NCI-H82 treated with DMSO at 0.1 percent for 48 hours (cell line): ENCODE results near the gene CACNA1I.

Experiments used
- DNase-seq: peaks from one replicate; lab custom pipeline; 2025; ENCODE audit not compliant: unreplicated experiment; lab: John Stamatoyannopoulos, UW

The CACNA1I gene

DNA sequence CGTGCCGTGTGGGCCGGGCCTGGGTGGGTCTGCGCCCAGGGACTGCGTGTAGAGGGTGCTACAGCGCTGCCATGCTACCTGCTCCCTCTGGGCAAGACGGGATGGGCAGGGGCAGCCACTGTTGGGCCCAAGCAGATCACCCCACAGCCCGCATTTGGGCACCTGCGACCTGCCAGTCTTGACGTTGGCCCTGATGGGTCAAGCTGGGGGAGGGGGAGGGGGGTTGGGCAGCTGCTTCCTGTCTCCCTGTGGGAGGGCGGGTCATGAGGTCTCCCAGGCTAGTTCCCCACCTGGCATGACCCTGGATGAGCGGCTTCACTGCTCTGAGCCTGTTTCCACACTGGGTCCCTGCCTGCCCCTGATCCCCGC, 35.2 kb upstream of the CACNA1I start:
- DNase-seq: no peak

DNA sequence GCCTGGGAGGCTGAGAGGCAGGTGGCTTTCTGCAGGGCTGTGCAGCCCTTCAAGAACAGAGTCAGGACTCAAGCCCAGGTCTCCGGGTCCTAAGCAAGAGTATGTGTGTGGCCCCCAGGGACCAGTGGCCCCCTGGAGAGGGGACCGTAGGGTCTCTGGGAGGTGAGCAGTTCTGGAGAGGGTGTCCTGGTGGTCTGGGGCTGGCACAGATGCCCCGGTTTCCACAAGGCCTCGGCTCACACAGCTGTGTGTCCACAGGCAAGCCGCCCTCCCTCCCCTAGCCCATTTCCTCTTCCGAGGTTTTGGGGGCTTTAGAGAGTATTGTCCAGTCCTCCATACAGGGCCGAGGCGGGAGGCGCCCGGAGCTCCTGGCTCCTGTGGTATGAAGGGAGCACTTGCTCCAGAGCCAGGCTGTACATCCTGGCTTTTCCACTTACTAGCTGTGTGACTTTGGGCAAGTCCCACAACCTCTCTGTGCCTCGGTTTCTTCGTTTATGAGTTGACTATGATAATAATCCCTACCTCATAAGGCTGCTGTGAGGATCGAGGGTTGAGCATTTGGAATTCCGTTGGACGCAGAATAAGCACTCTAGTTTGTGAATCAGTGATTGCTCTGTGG, 34.6 kb upstream of the CACNA1I start:
- DNase-seq: no peak

DNA sequence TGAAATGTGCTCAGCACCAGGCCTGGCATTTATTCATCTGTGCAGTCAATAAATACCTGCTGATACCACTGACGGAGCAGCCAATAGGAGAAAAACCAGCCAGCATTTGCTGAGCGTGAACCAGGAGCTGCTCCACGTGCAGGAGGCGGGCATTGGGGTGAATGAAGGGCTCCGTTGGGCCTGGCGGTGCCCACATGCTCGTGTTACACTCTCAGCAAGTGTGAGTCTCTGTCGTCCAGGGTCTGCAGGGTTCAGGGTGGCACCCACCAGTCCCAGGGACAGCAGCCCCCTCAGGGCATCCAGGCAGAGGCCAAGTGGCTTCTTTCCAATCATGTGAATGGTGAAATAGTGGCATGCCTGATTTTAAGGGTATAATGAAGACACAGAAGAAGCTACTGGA, 33.8 kb upstream of the CACNA1I start:
- DNase-seq: no peak

DNA sequence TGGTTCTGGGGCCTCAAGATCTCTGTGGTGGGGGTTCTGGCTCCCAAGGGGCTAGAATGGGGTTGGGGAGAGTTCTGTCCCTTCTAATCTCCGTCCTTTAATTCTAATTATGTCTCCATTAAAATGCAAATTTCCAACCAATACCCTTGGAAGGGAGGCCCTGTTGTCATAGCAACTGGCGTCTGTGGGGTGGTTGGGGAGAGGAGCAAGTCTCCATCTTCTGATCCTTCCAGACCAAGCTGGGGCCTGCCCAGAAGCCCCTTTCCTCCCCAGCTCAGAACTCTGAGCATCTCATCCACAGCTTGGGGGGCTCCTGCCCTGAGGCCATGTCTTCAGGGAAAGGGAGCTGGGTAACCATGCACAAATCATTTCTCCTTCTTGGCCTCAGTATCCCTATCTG, 32.6 kb upstream of the CACNA1I start:
- no peak for DNase-seq

DNA sequence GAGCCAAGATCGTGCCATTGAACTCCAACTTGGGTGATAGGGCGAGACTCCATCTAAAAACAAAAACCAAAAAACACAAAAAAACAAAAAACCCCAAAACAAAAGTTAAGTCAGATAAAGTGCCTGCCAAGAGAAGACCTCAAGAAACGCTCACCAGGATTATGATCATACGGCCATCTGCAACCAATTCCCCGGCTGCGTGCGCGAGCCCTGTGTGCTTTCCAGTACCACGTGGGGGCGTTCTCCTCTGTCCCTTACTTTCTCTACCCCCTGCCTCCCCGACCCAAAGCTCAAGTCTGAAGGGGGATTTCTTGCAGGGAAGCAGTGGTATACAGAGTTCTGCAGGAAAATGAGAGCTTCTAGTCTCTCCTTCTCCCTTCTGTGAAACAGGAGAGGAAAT, 27.5 kb upstream of the CACNA1I start:
- DNase-seq: peak; percentile 71

DNA sequence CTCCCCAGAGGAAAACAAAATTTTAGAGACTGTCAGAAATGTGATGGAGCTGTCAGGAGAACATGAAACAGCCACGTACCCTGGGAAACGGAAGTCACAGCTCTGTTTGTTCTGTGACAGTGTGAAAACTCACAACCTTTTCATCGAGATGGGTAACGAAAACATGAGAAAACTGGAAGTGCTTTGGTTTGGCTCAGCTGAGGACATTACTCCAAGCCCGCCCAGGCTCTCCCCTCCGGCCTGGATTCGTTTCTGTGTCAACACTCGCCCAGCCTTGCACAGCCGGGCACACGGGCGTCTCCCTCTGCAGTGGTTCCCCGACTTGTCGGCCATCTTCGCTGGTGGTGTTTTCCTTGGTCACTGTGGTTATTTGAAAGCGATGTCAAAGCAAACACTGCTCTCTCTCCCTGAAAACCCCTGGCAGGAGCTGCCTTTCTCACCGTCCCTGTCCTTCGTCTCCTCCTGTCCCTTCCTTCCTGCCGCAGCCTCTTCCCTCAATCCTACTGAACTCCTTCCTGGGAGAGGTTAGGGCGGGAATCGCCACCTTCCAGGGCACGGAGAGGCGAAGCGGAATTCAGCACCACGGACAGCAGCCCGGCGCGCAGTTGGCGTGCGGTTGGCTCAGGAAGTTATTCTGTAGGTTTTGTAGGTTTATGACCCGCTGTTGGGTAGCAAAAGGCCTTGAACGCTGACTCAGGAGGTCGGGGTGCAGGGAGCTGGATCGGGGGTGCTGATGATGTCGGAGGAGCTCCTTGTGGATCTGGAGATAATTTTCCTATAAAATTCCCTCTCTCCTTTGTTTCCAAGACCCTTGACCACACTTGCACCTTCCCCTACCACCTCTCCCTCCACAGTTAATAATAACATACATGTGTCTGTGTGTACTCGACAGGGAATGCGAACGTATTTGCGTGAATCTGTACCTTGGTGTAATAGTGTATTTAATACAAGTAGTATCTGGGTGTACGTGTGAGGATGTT, 24.9 kb upstream of the CACNA1I start:
- DNase-seq: no peak

DNA sequence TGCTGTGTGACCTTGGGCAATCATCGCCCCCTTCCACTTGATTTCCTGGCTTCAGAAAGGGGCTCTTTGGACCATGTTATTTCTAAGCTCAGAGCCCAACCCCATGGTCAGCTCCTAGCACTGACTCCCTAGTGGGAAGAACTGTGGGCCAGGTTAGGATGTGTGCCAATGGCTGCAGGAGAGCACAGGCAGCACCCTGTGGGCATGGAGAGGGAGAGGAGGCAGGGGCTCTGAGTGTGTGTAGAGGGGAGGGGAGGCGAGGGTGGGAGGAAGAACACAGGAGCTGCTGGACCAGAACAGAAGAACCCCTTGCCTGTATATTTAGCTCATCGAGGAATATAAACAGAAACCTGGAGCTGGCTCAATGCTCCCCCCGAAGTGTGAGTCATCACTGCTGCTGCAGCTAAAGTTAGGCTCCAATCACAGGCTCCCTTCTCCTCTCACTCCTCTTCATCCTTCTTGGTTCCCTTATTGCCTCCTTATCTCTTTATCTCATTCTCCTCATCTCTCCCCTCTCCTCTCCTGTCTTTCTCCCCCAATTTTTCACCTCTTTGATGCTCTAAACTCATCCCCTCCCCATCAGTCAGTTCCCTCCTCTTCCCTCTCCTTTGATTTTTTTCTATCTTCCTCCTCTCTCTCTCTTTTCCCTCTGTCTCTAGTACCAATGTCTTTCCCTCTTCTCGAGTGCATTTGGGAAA, 23.5 kb upstream of the CACNA1I start:
- DNase-seq: no peak

DNA sequence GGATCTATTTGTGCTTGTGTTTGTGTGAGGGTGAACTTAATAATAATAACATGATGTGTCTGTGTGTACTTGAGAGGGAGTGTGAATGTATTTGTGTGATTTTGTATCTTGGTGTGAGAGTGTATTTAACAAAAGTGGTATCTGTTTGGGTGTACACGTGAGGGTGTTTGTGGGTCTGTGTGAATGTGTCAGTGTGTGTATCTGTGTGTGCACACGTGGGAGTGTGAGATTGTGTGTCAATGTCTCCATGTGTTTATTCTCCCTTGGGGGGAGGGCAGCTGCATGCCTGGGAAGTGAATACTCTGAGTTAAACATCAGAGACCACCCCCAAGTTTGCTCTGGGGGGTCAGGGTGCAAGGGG, 23.0 kb upstream of the CACNA1I start:
- no peak for DNase-seq

DNA sequence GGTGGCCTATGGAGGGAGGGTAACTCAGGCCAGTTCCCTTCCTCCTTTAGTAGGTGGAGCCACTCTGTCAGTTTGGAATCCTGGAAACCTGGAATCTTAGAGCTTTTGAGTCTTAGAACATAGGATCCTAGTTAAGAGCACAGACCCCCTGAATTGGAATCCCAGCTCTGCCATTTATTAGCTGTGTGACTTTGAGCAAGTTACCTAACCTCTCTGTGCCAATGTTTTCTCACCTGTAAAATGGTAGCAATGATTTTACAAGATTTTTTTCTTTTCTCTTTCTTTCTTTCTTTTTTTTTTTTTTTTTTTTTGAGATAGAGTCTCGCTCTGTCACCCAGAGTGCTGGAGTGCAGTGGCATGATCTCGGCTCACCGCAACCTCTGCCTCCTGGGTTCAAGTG, 17.1 kb upstream of the CACNA1I start:
- DNase-seq: no peak

DNA sequence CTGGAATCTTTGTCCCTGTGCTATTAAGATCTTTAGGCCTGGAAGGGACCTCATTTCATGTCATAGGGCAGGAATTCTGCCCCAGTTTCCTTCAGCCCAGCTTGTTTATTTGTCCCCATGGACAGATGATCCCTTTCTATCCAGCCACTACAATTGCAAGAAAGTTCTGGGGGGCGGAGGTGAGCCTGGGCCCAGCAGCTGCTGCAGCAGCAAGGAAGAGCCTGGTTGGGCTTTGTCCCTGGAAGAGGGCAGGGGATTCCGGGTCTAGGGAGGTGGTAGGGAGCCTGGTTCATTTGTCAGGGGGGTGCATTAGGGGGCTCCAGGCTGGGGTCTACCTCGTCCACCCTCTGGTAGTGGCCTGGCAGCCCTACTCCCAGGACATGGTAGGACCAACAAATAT, 16.4 kb upstream of the CACNA1I start:
- no peak for DNase-seq

DNA sequence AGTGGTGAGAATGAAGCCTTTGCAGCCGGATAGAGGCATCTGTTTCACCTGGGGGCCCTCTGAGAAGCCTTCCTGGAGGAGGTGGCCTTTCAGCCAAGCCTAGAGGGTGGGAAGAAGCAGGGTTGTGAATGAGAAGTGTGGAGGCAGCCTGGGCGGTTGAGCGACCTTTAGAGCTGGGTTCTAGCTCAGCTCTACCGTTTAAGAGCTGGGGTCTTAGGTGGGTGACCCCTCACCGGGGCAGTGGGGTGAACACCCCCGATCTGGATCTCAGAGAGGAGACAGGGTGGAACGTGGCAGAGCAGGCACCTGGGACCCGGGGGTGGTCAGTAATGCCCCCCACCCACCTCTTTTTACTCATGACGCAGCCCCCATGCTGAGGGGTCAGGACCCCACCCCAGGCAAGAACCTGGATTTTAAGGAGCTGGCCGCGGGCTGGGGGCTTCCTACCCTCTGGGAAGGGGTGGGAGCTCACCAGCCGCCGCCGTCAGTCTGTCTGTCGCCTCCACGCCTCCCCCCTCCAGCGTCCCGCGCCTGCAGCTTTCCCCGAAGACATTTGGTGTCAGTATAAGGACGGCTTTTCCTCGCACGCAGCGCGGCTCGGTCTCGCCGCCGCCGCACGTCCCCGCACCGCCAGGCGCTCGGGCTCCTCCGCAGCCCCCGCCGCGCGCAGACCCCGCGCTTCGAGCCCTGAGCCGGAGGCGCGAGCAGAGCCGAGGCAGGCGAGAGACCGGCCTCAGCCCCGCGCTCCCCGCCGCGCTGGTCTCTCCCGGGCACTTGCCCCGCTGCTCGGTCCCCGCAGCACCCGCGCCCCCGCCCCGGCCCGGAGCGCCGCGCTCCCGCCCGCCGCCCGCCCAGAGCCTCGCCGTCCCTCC, 13.3 kb upstream of the CACNA1I start:
- no peak for DNase-seq

DNA sequence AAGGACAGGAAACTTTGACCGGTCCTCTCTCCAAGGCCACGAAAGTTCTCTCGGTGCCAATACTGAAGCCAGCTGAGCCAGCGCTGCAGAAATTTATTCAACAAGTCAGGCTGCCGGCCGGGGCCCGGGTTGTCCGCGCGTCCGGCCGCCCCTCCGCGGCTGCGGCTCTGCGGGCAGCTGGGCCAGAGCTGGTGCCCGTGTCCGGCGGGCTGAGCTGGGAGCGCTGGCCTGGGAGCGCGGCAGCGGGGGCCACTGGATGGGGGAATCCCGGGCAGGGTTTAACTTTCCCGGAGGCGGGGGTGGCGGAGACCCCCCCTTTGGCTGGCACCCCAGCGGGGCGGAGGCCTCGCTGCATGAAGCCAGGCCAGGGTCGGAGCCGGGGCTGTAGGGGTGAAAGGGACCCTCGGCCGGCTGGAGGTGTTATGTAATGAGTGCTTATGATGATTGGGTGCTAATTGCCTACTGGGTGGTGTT, 12.3 kb upstream of the CACNA1I start:
- no peak for DNase-seq

DNA sequence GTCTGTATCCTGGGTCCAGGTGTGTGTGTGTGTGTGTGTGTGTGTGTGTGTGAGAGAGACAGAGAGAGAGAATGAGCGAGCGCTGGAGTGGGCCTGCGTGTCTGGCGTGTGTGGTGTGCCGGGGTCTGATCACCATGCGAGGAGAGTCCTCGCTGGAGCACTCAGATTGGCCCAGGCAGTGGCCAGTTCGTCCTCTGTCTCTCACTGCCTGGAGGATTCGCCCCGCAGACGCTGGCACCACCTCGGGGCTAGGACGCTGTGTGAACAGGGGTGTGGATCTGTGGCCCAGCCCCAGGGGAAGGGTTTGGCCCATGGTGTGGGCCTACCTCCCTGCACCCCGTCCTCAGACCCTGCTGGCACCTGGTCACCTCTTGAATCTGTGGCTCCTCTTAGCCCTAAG, 11.6 kb upstream of the CACNA1I start:
- DNase-seq: no peak

DNA sequence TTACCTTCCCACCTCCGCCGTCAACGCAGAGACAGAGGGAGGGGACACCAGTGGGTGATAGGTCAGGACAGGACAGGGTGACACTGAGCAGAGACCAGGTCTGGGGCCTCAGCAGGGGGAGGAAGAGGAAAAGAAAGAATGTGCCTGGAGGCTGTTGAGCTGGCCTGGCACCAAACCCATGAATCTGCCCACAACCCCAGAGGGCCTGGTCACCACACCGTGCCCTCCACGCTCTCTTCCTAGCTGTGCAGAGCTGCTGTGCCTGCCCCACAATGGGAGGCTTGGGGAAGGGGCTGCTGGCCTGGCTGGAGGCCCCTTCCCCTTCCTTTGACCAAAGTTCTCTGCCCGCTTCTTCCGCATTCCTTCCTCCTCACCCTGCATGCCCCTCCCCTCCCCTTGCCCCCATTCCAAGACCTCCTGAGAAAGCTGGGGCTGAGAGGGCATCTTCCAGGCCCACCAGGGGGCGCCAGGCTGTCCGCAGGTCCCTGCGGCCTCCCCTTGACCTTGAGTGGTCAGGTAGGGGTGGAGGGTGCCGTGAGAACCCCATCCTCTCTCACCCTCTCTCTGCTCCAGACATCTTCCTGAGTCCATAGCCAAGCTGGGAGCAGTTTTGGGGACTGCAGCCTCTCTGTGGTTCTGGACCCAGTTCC, 11.0 kb upstream of the CACNA1I start:
- DNase-seq: no peak

DNA sequence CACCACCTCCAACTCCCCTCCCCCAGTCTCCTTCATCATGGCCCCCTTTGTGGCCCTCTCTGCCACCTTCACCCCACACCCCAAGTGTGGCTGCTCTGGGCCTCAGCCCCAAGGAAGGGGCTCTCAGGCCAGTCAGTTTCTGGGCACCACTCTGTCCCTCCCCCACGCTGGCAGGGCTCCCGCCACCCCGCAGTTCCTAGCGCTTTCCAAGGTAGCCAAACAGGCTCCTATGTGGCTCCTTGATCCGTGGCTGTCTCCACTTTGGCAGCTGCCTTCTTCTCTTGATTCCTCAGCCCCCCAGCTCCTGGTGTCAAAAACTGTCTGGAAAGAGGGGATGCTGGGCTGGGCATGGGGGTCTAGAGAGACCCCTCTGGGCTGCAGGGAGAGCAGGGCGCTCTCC, 10.4 kb upstream of the CACNA1I start:
- no peak for DNase-seq

DNA sequence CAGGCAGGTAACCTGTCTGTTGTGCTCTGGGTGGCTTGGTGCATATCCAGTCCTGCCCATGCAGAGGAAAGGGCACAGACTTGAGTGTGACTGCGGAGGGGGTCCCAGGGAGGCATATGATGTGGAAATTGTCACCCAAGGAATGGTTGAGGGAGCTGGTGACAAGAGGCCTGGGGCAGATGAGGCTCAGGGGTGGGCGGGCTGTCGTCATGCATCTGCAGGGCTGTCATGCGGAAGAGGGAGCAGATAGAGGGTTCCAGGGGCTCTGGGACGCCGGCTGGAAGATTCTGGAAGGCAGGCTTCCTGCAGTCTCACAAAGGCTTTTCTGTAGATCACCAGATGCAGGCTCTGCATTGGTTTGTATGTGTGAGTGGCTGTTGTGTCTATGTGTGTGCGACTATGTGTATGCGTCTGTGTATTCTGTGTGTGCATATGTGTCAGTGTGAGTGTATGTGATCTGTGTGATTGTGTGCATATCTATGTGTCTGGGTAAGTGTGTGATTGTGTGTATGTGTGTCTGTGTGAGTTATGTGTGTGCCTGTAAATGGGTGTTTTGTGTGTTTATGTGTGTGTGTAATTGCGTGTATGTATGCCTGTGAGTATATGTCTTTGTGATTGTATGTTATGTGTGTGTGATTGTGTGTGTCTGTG, 7.6 kb upstream of the CACNA1I start:
- no peak for DNase-seq

DNA sequence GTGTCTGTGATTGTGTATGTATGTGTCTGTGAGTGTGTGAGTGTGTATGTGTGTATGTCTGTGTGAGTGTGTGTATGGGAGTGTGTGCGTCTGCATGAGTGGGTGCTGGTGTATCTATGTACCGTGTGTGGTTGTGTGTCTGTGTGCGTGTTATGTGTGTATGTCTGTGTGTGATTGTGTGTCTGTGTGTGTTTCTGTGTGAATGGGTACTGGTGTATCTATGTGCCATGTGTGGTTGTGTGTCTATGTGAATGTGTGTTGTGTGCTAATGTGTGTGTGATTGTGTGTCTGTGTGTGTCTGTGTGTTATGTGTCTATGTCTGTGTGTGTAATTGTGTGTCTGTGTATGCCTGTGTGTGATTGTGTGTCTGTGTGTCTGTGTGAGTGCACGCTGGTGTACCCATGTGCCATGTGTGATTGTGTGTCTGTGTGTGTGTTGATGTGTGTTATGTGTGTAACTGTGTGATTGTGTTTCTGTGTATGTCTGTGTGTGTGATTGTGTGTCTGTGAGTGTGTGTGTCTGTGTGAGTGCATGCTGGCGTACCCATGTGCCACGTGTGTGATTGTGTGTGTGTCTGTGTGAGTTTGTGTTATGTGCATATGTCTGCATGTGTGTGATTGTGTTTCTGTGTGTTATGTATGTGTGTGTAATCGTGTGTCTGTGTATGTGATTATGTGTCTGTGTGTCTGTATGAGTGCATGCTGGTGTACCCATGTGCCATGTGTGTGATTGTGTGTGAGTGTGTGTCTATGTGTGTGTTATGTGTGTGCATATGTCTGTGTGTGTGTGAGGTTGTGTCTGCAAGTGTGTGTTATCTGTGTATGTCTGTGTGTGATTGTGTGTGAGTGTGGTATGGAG, 6.8 kb upstream of the CACNA1I start:
- no peak for DNase-seq

DNA sequence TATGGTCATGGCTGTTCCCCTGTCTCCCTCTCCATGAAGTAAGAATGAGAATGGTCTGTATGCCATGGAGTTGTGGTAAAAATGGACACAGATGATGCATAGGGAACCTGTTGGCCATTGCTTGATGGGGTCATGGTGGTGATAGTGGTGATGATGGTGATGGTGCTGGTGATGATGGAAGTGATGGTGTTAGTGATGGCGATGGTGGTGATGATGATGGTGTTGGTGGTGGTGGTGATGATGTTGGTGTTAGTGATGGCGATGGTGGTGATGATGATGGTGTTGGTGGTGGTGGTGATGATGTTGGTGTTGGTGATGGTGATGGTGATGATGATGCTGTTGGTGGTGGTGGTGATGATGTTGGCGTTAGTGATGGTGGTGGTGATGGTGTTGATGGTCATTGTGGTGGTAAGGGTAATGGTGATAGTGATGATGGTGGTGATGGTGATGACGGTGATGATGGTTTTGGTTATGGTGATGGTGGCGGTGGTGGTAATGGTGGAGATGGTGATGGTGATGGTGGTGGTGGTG, 5.1 kb upstream of the CACNA1I start:
- no peak for DNase-seq
